D721Med (cell line): ENCODE measurements around the gene EMC10.

Experiments
- DNase-seq: peaks from one replicate; pipeline ENCODE4 v3.0.0; 2011; ENCODE audit warnings: low spot score; ENCODE audit not compliant: insufficient read length
- FAIRE-seq: peaks from 2 replicates; lab custom pipeline; 2011; peaks lifted over from hg19 to GRCh38; lab: Jason Lieb, UNC
- TF ChIP-seq, protein P1 (sequence below): IDR thresholded peaks from 2 replicates; pipeline ENCODE4 v1.5.1; 2012; ENCODE audit warnings: mild to moderate bottlenecking, control low read depth; ENCODE audit not compliant: insufficient read depth; ENCODE audit errors: missing control alignments

EMC10 gene

DNA sequence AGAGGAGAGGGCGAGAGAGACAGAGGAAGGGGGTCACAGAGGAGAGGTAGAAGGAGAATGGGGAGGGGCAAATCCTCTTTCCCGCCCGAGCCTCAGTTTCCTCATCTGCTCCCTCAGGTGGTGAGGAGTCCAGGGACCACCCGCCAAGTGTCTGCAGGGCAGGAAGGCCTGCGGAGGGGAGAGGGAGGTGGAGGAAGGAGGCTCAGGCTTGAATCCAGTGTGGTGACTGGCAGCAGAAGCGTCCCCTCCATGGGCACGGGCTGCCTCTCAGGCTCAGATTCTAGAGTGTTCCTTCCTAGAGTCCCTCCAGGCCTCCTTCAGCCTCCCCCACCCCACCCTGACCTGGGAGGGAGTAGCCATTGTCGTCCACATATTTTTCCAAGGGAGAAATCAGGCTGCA, 16.9 kb downstream of the EMC10 start:
- TF ChIP-seq, protein P1, sequence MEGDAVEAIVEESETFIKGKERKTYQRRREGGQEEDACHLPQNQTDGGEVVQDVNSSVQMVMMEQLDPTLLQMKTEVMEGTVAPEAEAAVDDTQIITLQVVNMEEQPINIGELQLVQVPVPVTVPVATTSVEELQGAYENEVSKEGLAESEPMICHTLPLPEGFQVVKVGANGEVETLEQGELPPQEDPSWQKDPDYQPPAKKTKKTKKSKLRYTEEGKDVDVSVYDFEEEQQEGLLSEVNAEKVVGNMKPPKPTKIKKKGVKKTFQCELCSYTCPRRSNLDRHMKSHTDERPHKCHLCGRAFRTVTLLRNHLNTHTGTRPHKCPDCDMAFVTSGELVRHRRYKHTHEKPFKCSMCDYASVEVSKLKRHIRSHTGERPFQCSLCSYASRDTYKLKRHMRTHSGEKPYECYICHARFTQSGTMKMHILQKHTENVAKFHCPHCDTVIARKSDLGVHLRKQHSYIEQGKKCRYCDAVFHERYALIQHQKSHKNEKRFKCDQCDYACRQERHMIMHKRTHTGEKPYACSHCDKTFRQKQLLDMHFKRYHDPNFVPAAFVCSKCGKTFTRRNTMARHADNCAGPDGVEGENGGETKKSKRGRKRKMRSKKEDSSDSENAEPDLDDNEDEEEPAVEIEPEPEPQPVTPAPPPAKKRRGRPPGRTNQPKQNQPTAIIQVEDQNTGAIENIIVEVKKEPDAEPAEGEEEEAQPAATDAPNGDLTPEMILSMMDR = no peak
- no peak for FAIRE-seq
- DNase-seq = no peak

DNA sequence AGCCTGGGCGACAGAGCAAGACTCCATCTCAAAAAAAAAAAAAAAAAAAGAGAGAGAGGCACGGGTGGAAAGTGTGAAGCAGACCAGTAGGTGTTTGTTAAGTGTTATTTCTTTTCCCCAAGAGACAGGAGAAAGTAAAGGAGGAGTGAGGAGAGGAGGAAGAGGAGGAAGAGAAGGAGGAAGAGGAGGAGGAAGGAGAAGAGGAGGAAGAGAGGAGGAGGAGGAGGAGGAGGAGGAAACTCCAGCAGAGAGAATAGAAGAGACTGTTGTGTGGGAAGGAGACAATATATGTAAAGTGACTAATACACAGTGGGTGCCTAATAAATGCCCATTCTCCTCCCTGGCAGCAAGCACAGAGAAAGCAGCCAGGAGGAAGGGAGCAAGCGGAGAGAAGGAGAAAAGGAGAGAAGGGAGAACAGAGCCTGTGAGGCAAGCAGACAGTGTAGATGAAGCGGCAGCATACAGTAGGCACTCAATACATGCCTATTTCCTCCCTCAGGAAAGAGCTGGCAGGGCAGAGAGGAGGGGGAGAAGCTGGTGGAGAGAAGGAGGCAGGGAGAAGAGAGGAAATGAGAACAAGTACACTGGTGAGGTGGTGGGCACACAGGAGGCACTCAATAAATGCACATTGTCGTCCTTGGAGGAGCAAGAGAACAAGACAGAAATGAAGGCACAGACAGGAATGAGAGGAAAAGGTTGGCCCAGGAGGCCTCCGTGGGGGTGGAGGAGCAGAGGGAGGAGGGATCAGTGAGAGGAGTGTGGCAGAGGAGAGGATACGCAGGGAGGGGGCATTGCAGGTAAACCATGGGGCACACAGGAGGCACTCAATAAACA, 18.1 kb downstream of the EMC10 start:
- TF ChIP-seq, protein P1 = no peak
- no peak for FAIRE-seq

DNA sequence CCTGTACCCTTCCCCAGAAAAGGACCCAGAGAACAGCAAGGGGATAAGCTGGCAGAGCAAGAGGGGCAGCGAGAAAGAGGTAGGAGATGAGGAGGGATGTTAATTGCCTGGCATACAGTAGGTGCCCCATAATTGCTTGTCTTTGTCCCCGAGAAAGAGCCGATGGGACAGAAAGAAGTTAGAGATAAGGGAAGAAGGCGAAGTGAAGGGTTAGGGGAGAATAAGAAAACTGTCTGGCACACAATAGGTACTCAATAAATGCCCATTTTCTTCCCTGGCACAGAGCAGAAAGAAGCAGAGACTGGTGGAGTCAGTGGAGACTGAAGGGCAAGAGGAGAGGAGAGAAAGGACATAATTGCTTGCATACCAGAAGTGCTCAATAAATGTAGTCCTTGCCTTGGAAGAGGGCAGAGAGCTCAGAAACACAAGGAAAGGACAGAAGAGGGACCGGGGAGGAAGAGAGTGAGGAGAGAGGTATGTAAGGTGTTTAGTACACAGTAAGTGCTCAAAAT, 18.8 kb downstream of the EMC10 start:
- DNase-seq (no peak), FAIRE-seq (no peak)
- TF ChIP-seq, protein P1 = no peak

More for the DNA sequence above, 18.1 kb downstream of the EMC10 start:
- DNase-seq = no peak

GRCh38 chr19:50496189-50497021, 20.1 kb downstream of the EMC10 start:
- DNase-seq = no peak
- TF ChIP-seq, protein P1 = no peak
- no peak for FAIRE-seq

DNA sequence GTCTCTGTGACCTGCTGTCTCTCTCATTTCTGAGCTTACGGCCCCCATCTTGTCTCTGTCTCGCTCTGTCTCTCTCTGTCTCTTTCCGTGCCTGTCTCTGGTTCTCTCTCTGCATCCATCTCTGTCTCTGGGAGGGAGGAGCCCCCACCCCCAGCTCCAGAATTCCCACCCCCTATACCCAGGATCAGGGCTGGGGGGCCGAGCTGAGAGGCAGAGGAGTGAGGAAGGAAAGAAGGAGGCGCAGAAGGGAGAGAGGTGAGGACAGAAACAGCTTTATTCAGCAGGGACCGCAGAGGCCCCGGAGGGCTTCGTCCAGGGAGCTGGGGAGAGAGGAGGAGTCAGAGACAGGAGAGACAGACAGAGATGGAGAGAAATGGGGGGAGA, 20.7 kb downstream of the EMC10 start:
- TF ChIP-seq, protein P1 = no peak
- no peak for FAIRE-seq
- no peak for DNase-seq

- TF ChIP-seq, protein P1 = no peak
- no peak for FAIRE-seq
- DNase-seq = no peak
These were observed 22.1 kb downstream of the EMC10 start for GRCh38 chr19:50498219-50499056.
